HepG2 (cell line): ENCODE measurements around the gene TSSK3. TPM values are rescaled to one million over a fixed set of nuclear protein-coding genes. Genes with fewer than 3 reads are reported as not detected.

Experiments used
- FOSL2 ChIP-seq: sonication (generic); formaldehyde crosslinking; IDR thresholded peaks from 2 replicates; pipeline ENCODE4 v1.4.0; 2020; ENCODE audit warnings: missing genetic modification reagents
- HDAC1 ChIP-seq: sonication (generic); formaldehyde crosslinking; IDR thresholded peaks from 2 replicates; pipeline ENCODE4 v1.5.1; 2020; ENCODE audit warnings: mild to moderate bottlenecking, missing genetic modification reagents
- HNRNPL ChIP-seq: fragments of 200-400 bp; formaldehyde crosslinking; IDR thresholded peaks from 2 replicates; pipeline ENCODE4 v1.6.1; 2017; ENCODE audit warnings: mild to moderate bottlenecking, low read depth, low read length
- MIER2 ChIP-seq: IDR thresholded peaks from 2 replicates; pipeline ENCODE4 v1.6.1; 2016; ENCODE audit warnings: missing biosample characterization, missing genetic modification reagents
- NFATC3 ChIP-seq: sonication (generic); formaldehyde crosslinking; IDR thresholded peaks from 2 replicates; pipeline ENCODE4 v1.5.1; 2020; ENCODE audit warnings: mild to moderate bottlenecking, missing genetic modification reagents
- RFX1 ChIP-seq: fragments of 450-650 bp; IDR thresholded peaks from 2 replicates; pipeline ENCODE4 v1.6.1; 2017
- SIX1 ChIP-seq: sonication (generic); formaldehyde crosslinking; IDR thresholded peaks from 2 replicates; pipeline ENCODE4 v1.4.0; 2020; ENCODE audit warnings: missing genetic modification reagents, borderline replicate concordance
- SYNCRIP ChIP-seq: fragments of 200-400 bp; formaldehyde crosslinking; IDR thresholded peaks from 2 replicates; pipeline ENCODE4 v1.6.1; 2018; ENCODE audit warnings: mild to moderate bottlenecking, low read depth, low read length; ENCODE audit not compliant: insufficient read depth
- ZBTB42 ChIP-seq: sonication (generic); formaldehyde crosslinking; IDR thresholded peaks from 2 replicates; pipeline ENCODE4 v1.5.0; 2020; ENCODE audit warnings: mild to moderate bottlenecking, missing genetic modification reagents
- ZBTB7B ChIP-seq: sonication (generic); formaldehyde crosslinking; IDR thresholded peaks from 2 replicates; pipeline ENCODE4 v1.4.0; 2020; ENCODE audit warnings: missing genetic modification reagents
- ZFX ChIP-seq: sonication (generic); formaldehyde crosslinking; IDR thresholded peaks from 2 replicates; pipeline ENCODE4 v1.4.0; 2020; ENCODE audit warnings: mild to moderate bottlenecking, low read depth, missing genetic modification reagents, moderate library complexity
- ZMYM4 ChIP-seq: sonication (generic); formaldehyde crosslinking; IDR thresholded peaks from 2 replicates; pipeline ENCODE4 v1.8.1; 2023; ENCODE audit warnings: mild to moderate bottlenecking, missing genetic modification reagents
- ZNF274 ChIP-seq: sonication (generic); formaldehyde crosslinking; IDR thresholded peaks from 2 replicates; pipeline ENCODE4 v1.5.1; 2020; ENCODE audit warnings: mild to moderate bottlenecking, missing genetic modification reagents
- ZNF382 ChIP-seq: sonication (generic); formaldehyde crosslinking; IDR thresholded peaks from 2 replicates; pipeline ENCODE4 v1.5.0; 2020; ENCODE audit warnings: missing genetic modification reagents, mild to moderate bottlenecking, borderline replicate concordance
- ZNF530 ChIP-seq: sonication (generic); formaldehyde crosslinking; IDR thresholded peaks from 2 replicates; pipeline ENCODE4 v1.5.0; 2020; ENCODE audit warnings: low read depth, mild to moderate bottlenecking, missing genetic modification reagents
- ZNF766 ChIP-seq: sonication (generic); formaldehyde crosslinking; IDR thresholded peaks from 2 replicates; pipeline ENCODE4 v1.5.0; 2020; ENCODE audit warnings: missing genetic modification reagents, borderline replicate concordance
- polyA plus RNA-seq, 8 experiments: library from polyadenylated mRNA; depleted of rRNA in 3 of 8; stranded (reverse) in 7 of 8; unstranded in 1 of 8; fragments of >200 nt; fragmentation: Illumina TruSeq in 4 of 8; extraction: Trizol in 4 of 8; gene quantifications; 2 replicates each; pipeline versions ENCODE4 v1.2.1 to v1.2.3, GENCODE V29; 2011 to 2016; ENCODE audit warnings: low read depth in 4 of 8, missing spikeins in 1 of 8, mixed read lengths in 1 of 8; ENCODE audit not compliant: insufficient read depth in 1 of 8
- total RNA-seq, 5 experiments: library from RNA; depleted of rRNA; stranded (reverse); fragments of >200 nt; fragmentation: Illumina TruSeq; extraction: Trizol; gene quantifications; 2 replicates each; pipeline ENCODE4 v1.2.3, GENCODE V29; 2016; ENCODE audit warnings: low read depth in 1 of 5
- TF ChIP-seq, protein P1 (sequence below): sonication (generic); formaldehyde crosslinking; IDR thresholded peaks from 2 replicates; pipeline ENCODE4 v1.5.1; 2020; ENCODE audit warnings: mild to moderate bottlenecking, missing genetic modification reagents, moderate library complexity
- TF ChIP-seq, protein P2 (sequence below): sonication (generic); formaldehyde crosslinking; IDR thresholded peaks from 2 replicates; pipeline ENCODE4 v1.4.0; 2020; ENCODE audit warnings: mild to moderate bottlenecking, missing genetic modification reagents, borderline replicate concordance

TSSK3 gene
- total and polyA plus RNA-seq, 2 of the 13 experiments (the other 11 are each of a cell fraction or from before 2014, with no cell fraction given), result 1.0 to 1.1 TPM

DNA sequence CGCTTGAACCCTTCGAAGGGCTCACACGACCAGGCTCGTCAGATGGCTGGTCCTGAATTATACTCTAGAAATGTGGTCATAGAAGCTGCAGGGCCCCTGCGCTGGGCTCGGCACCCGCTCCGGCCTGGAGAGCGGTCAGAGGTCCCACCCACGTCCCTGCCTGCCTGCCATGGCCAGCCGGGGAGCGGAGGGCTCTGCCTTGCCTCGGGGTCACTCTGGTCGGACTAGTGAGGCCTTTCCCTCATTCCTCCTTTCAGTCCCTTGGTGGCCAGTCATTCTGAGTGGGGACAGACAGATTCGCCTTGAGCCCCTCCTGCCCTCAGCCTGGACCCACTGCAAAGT is 25.8 kb upstream of the TSSK3 start (continued):
- TF ChIP-seq NFATC3 (CRISPR knock-in tag), result 0 out of 2 replicates have a peak, but pooled peaks have one; percentile 5
- TF ChIP-seq HDAC1 (CRISPR knock-in tag), result peak; percentile 1; the same call in 1 of the 2 replicates
- 0 out of 2 replicates have a peak, but pooled peaks have one; percentile 29 for TF ChIP-seq ZNF274 (CRISPR knock-in tag)
- no peak for TF ChIP-seq SYNCRIP
- no peak for TF ChIP-seq ZNF382 (CRISPR knock-in tag)
- TF ChIP-seq ZMYM4 (CRISPR knock-in tag), result peak; percentile 21; the same call in 1 of the 2 replicates
- no peak for TF ChIP-seq FOSL2 (CRISPR knock-in tag)
- peak; percentile 31; the same call in 1 of the 2 replicates for TF ChIP-seq ZFX (CRISPR knock-in tag)
- TF ChIP-seq ZBTB42, result 0 out of 2 replicates have a peak, but pooled peaks have one; percentile 6
- TF ChIP-seq, protein P1, sequence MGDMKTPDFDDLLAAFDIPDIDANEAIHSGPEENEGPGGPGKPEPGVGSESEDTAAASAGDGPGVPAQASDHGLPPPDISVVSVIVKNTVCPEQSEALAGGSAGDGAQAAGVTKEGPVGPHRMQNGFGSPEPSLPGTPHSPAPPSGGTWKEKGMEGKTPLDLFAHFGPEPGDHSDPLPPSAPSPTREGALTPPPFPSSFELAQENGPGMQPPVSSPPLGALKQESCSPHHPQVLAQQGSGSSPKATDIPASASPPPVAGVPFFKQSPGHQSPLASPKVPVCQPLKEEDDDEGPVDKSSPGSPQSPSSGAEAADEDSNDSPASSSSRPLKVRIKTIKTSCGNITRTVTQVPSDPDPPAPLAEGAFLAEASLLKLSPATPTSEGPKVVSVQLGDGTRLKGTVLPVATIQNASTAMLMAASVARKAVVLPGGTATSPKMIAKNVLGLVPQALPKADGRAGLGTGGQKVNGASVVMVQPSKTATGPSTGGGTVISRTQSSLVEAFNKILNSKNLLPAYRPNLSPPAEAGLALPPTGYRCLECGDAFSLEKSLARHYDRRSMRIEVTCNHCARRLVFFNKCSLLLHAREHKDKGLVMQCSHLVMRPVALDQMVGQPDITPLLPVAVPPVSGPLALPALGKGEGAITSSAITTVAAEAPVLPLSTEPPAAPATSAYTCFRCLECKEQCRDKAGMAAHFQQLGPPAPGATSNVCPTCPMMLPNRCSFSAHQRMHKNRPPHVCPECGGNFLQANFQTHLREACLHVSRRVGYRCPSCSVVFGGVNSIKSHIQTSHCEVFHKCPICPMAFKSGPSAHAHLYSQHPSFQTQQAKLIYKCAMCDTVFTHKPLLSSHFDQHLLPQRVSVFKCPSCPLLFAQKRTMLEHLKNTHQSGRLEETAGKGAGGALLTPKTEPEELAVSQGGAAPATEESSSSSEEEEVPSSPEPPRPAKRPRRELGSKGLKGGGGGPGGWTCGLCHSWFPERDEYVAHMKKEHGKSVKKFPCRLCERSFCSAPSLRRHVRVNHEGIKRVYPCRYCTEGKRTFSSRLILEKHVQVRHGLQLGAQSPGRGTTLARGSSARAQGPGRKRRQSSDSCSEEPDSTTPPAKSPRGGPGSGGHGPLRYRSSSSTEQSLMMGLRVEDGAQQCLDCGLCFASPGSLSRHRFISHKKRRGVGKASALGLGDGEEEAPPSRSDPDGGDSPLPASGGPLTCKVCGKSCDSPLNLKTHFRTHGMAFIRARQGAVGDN (CRISPR knock-in tag), result peak; percentile 71
- TF ChIP-seq ZNF766 (CRISPR knock-in tag), result 0 out of 2 replicates have a peak, but pooled peaks have one; percentile 7
- TF ChIP-seq, protein P2, sequence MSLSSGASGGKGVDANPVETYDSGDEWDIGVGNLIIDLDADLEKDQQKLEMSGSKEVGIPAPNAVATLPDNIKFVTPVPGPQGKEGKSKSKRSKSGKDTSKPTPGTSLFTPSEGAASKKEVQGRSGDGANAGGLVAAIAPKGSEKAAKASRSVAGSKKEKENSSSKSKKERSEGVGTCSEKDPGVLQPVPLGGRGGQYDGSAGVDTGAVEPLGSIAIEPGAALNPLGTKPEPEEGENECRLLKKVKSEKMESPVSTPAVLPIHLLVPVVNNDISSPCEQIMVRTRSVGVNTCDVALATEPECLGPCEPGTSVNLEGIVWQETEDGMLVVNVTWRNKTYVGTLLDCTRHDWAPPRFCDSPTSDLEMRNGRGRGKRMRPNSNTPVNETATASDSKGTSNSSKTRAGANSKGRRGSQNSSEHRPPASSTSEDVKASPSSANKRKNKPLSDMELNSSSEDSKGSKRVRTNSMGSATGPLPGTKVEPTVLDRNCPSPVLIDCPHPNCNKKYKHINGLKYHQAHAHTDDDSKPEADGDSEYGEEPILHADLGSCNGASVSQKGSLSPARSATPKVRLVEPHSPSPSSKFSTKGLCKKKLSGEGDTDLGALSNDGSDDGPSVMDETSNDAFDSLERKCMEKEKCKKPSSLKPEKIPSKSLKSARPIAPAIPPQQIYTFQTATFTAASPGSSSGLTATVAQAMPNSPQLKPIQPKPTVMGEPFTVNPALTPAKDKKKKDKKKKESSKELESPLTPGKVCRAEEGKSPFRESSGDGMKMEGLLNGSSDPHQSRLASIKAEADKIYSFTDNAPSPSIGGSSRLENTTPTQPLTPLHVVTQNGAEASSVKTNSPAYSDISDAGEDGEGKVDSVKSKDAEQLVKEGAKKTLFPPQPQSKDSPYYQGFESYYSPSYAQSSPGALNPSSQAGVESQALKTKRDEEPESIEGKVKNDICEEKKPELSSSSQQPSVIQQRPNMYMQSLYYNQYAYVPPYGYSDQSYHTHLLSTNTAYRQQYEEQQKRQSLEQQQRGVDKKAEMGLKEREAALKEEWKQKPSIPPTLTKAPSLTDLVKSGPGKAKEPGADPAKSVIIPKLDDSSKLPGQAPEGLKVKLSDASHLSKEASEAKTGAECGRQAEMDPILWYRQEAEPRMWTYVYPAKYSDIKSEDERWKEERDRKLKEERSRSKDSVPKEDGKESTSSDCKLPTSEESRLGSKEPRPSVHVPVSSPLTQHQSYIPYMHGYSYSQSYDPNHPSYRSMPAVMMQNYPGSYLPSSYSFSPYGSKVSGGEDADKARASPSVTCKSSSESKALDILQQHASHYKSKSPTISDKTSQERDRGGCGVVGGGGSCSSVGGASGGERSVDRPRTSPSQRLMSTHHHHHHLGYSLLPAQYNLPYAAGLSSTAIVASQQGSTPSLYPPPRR (CRISPR knock-in tag), result peak; percentile 20; the same call in 1 of the 2 replicates
- peak; percentile 74; the same call in 1 of the 2 replicates for TF ChIP-seq ZBTB7B (CRISPR knock-in tag)
- TF ChIP-seq RFX1, result no peak
- TF ChIP-seq HNRNPL, result no peak
- TF ChIP-seq MIER2 (CRISPR knock-in tag), result no peak
- no peak for TF ChIP-seq SIX1
- no peak for TF ChIP-seq ZNF530
